SH-SY5Y (cell line): ENCODE results near the gene INTS11.

Source experiments
- GATA2 ChIP-seq: IDR thresholded peaks from 2 replicates; pipeline ENCODE4 v1.6.1; 2011; ENCODE audit warnings: mild to moderate bottlenecking, low read depth, low read length
- GATA3 ChIP-seq: IDR thresholded peaks from 2 replicates; pipeline ENCODE4 v1.6.1; 2011; ENCODE audit warnings: low read depth, mild to moderate bottlenecking, low read length, moderate library complexity

DNA sequence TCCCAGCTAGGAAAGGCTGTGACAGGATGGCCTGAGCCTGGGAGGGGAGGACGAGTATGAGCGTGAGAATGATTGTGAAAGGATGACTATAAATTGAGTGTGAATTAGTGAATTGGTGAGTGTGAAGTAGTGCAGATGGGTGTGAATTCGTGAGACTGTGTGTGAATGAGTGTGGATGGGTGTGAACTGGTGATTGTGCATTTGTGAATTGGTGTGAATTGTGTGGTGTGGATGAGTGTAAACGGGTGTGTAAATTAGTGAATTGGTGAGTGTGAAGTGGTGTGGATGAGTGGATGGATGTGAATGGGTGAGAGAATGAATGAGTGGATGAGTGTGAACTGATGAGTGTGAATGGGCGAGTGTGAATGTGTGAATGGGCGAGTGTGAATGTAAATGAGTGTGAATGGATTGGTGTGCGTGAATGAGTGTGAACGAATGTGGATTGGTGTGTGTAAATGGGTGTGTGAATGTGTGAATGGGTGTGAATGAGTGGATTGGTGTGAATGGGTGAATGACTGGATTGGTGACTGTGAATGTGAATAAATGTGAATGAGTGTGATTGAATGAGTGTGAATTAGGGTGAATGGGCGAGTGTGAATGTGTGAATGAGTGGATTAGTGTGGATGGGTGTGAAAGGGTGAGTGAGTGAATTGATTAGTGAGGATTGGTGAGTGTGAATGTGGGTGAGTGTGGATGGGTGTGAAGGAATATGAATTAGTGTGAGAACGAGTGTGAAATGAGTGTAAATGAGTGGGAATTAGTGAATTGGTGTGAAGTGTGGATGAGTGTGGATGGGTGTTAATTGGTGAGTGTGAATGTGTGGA, 41.6 kb upstream of the INTS11 start:
- TF ChIP-seq GATA2 (no peak), GATA3 (no peak)
